GM23338 (cell line): ENCODE data around the gene ZMYM5.

Source experiments
- CTCF ChIP-seq, 2 experiments: fragments of 200-600 bp in 1 of 2; sonication (generic) in 1 of 2; conservative IDR thresholded peaks; 2 replicates each; pipeline versions ENCODE4 v1.5.1 to v1.6.1; 2016 to 2017; ENCODE audit warnings: antibody characterized with exemption in 2 of 2, low read depth in 2 of 2, mild to moderate bottlenecking in 2 of 2, moderate library complexity in 1 of 2
- EZH2 ChIP-seq: fragments of 200-600 bp; sonication (generic); IDR thresholded peaks from one replicate; pipeline ENCODE4 v1.8.0; 2017; ENCODE audit warnings: antibody characterized with exemption, mild to moderate bottlenecking, low read depth; ENCODE audit not compliant: unreplicated experiment
- EZH2phosphoT487 ChIP-seq: fragments of 200-600 bp; sonication (generic); IDR thresholded peaks from one replicate; pipeline ENCODE4 v1.8.1; 2018; ENCODE audit warnings: antibody characterized with exemption; ENCODE audit not compliant: unreplicated experiment
- JUNB ChIP-seq: IDR thresholded peaks from one replicate; pipeline ENCODE4 v1.6.1; 2016; ENCODE audit warnings: antibody characterized with exemption; ENCODE audit not compliant: unreplicated experiment
- POLR2AphosphoS5 ChIP-seq: IDR thresholded peaks from 2 replicates; pipeline ENCODE4 v1.6.1; 2016; ENCODE audit warnings: antibody characterized with exemption, low read depth
- REST ChIP-seq: IDR thresholded peaks from one replicate; pipeline ENCODE4 v1.6.1; 2018; ENCODE audit warnings: antibody characterized with exemption; ENCODE audit not compliant: unreplicated experiment

GRCh38 chr13:19817106-19817505 is 46.3 kb downstream of the ZMYM5 start:
- TF ChIP-seq CTCF (conservative IDR thresholded peaks at IDR 0.05; ENCODE audit: low read depth in 2 of 2) (no peak), POLR2AphosphoS5 (no peak), JUNB (no peak), EZH2phosphoT487 (no peak), EZH2 (no peak), REST (no peak)
